ENCODE measurements around the gene CYB561. TPM values are rescaled to one million over a fixed set of nuclear protein-coding genes. Genes with fewer than 3 reads are reported as not detected.
"Not testable (repeated sequence)": the region's sequence is repeated elsewhere in the genome, so short reads cannot be mapped to it uniquely, and the experiment has no call there.

CYB561 gene
- total RNA-seq, 2 experiments from 2014 or later: 1.1 to 2.2 TPM

DNA sequence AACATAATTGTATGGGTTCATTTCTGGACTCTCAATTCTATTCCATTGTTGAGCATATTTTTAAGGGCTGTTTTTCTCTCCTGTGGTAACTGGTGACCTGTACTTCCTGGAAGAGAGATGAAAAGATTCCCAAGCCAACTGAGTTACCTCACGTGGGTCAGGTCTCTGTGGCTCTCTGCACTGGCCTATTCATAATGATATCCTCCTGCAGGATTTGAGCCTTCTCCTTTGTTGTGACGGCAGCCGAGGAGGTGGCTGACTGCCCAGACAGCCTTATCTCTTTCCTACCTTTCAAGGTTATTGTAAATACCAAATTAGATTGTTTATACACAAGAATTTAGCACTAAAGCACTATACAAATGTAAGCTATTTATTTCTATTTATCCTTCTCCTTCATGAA is 28.1 kb upstream of the CYB561 start:
- H3K27me3 Mint-ChIP-seq: peaks cover 42% of the 10 kb centered on the region
- no peak overlapping the region for H3K4me3 Mint-ChIP-seq
- no peak for DNase-seq
- no peaks in the 10 kb centered on the region for H3K9me3 Mint-ChIP-seq
- peaks cover 7% of the 10 kb centered on the region for H3K4me1 Mint-ChIP-seq
- H3K27ac Mint-ChIP-seq: no peak overlapping the region
- no peaks in the 10 kb centered on the region for H3K36me3 Mint-ChIP-seq

DNA sequence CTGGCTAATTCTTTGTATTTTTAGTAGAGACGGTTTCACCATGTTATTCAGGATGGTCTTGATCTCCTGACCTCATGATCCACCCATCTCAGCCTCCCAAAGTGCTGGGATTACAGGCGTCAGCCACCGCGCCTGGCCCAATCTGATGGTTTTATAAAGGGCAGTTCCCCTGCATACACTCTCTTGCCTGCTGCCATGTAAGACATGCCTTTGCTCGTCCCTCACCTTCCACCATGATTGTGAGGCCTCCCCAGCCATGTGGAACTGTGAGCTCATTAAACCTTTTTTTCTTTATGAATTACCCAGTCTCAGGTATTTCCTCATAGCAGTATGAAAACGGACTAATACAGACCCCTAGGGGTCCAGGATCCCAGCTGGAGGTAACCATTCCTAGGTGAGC is 22.0 kb upstream of the CYB561 start:
- not testable (repeated sequence) for DNase-seq, H3K9me3 Mint-ChIP-seq, H3K27me3 Mint-ChIP-seq, H3K27ac Mint-ChIP-seq, H3K4me1 Mint-ChIP-seq, H3K4me3 Mint-ChIP-seq, H3K36me3 Mint-ChIP-seq

DNA sequence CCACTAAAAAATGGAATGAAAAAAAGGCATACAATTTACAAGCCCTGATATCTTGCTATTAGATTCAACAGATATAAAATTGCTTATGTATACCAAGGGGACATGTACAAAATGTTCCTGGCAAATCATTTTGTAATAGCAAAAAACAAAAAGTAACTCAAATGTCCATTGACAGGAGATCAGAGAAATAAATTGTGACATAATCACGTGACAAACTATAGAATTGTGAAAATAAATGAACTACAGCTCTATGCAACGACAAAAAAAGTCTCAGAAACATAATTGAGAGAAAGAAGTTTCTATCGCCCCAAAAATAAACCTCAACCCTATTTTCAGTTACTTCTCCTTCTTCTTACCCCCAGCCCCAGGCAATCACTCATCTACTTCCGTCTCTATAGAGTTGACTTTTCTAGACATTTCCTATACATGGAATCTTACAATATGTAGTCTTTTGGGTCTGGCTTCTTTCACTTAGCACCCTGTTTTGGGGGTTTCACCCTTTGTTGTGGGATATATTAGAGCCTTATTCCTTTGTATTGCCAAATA is 18.7 kb upstream of the CYB561 start:
- H3K27me3 Mint-ChIP-seq: peaks cover 3% of the 10 kb centered on the region
- H3K4me3 Mint-ChIP-seq: no peak overlapping the region
- no peak overlapping the region for H3K27ac Mint-ChIP-seq
- H3K4me1 Mint-ChIP-seq: no peaks in the 10 kb centered on the region
- no peaks in the 10 kb centered on the region for H3K9me3 Mint-ChIP-seq
- no peak for DNase-seq
- H3K36me3 Mint-ChIP-seq: no peaks in the 10 kb centered on the region

DNA sequence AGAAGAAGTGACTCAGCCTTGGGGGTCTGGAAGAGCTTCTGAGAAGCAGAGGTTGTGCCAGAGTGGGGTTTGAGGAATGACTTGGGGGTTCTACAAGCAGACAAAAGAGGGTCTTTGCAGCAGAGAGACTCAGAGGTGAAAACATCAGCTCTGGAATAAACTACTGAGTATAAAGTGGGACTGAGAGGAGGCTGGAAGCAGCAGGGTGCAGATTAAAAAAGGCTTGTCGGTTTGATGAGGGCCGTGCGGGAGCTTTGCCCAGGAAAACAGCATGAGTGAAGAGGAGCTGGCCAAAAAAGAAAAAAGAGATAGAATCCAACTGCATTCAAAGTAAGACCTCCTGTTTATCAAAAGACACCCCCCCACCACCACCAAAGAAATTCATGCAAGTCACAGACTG is 17.7 kb upstream of the CYB561 start:
- Mint-ChIP-seq H3K4me1 (no peaks in the 10 kb centered on the region), H3K9me3 (no peaks in the 10 kb centered on the region), H3K4me3 (no peak overlapping the region), H3K36me3 (no peaks in the 10 kb centered on the region), H3K27ac (no peak overlapping the region), H3K27me3 (peaks cover 3% of the 10 kb centered on the region)
- DNase-seq: no peak

DNA sequence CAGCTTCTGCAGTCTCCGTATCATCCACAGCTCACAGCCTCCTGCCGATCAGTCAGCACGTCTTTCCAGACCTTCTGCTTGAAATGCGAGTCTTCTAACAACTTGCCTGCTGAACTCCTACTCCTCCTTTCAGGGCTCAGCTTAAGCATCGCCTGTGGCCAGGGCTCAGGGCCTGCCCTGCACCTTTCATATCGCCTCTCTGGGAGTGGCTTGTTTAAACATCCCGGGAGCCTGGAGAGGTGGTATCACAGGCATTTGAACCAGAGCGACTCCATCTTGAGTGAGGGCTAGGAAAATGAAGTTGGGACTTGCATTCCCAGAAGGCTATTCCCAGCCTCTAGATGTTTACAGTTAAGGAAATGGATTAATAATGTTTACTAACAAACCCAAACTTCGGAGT is 13.9 kb upstream of the CYB561 start:
- Mint-ChIP-seq H3K4me3 (no peak overlapping the region), H3K27ac (no peak overlapping the region), H3K9me3 (no peaks in the 10 kb centered on the region), H3K36me3 (no peaks in the 10 kb centered on the region), H3K4me1 (no peaks in the 10 kb centered on the region), H3K27me3 (peaks cover 7% of the 10 kb centered on the region)
- no peak for DNase-seq

DNA sequence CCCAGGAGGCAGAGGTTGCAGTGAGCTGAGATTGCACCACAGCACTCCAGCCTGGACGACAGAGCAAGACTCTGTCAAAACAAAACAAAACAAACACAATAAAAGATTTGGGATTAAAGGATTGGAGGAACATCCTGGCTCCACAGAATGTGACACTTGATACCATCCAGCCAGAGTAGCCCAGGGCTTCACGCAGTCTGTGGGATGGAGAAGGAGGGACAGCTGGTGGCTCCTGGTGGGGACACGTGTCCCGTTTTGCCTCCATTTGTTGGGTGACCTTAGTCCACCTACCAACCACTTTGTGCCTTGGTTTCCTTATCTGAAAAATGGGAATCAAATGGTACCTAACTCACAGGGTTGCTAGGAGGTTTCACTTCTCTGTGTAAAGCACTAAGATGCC is 12.4 kb upstream of the CYB561 start:
- H3K4me1 Mint-ChIP-seq: no peaks in the 10 kb centered on the region
- H3K27me3 Mint-ChIP-seq: peaks cover 7% of the 10 kb centered on the region
- H3K4me3 Mint-ChIP-seq: no peak overlapping the region
- DNase-seq: no peak
- H3K36me3 Mint-ChIP-seq: no peaks in the 10 kb centered on the region
- no peak overlapping the region for H3K27ac Mint-ChIP-seq
- H3K9me3 Mint-ChIP-seq: no peaks in the 10 kb centered on the region

DNA sequence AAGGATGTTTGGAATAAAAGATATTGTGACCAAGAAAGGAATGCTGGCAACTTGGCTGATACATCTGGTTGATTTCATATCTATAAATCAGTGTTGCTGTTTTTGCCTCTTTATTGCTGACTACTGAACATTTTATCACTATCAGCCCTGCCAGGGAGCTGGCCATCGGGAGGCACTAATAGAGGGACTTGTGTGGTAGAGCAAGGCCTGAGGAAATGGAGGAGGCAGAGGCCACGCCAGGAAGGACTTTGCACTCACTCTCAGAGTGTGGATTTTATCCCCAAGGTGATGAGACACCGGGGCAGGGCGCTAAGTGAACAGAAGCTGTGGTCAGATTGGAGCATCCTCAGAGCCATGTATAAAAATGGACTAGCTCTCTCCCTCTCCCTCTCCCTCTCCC is 9.3 kb upstream of the CYB561 start:
- no peak for DNase-seq

DNA sequence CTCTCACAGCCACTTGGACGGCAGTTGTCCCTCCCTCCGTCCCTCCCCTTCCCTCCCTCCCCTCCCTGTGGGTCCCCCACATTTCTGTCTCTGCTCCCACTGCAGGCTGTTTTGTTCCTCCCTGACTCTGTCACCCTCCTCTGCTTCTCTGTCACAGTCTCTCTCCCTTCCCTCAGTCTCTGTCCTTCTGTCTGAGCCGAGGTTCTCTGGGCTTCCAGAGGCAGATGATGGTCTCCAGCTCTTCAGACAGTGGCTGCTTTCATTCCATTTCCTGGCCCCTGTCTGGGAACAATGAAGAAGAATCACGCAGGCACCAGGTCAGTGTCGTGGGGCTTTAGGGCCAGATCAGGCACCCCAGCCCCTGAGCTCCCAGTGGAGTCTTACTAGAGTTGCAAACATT is 8.8 kb upstream of the CYB561 start:
- peaks cover 7% of the 10 kb centered on the region for H3K4me1 Mint-ChIP-seq
- H3K27ac Mint-ChIP-seq: no peak overlapping the region
- no peak overlapping the region for H3K4me3 Mint-ChIP-seq
- no peak for DNase-seq
- H3K9me3 Mint-ChIP-seq: no peaks in the 10 kb centered on the region
- peaks cover 4% of the 10 kb centered on the region for H3K27me3 Mint-ChIP-seq
- H3K36me3 Mint-ChIP-seq: no peaks in the 10 kb centered on the region

More for the DNA sequence above, 9.3 kb upstream of the CYB561 start:
- Mint-ChIP-seq H3K36me3 (no peaks in the 10 kb centered on the region), H3K9me3 (no peaks in the 10 kb centered on the region), H3K27me3 (peaks cover 4% of the 10 kb centered on the region), H3K27ac (no peak overlapping the region), H3K4me3 (no peak overlapping the region), H3K4me1 (peaks cover 4% of the 10 kb centered on the region)

DNA sequence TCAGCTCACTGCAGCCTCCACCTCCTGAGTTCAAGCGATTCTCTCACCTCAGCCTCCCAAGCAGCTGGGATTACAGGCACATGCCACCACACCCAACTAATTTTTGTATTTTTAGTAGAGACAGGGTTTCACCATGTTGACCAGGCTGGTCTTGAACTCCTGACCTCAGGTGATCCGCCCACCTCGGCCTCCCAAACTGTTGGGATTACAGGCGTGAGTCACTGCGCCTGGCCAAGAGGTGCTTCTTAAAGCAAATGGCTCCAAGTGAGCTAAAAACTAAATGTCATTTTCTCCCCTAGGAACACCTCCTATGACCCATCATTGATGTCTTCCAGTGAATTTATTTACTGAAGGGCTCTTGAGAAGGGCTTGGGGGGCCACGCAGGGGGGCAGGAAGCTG is 8.3 kb upstream of the CYB561 start:
- not testable (repeated sequence) for H3K9me3 Mint-ChIP-seq, H3K36me3 Mint-ChIP-seq, DNase-seq

DNA sequence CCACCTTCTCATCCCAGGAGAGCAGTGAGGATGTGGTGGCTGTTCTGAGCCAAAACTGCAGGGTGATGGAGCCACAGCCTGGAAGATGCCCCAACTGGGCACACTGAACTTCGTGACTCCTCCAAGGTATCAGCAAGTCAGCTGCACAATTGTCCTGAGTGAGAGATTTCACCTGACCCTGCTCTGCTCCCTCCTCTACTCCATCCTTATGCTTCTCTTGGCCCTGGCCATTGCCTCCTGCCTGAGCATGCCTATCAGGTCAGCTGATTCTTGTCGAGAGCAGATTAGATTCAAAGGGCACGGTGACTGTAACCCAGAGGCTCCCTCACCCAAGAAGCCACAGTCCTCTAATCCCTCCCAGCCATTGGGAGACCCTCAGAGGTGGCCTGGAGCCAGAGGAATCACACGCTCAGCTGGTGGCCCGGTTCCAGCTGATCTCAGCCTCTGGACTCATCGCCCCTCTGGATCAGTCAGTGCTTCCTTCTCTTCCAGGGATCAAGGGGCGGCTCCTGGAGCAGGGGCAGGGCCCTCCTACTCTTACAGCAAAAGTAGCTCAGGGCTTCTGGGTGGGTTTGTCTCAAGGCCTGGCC is 7.0 kb upstream of the CYB561 start:
- Mint-ChIP-seq H3K4me1 (peaks cover 10% of the 10 kb centered on the region), H3K36me3 (peaks cover 2% of the 10 kb centered on the region), H3K9me3 (no peaks in the 10 kb centered on the region), H3K27ac (no peak overlapping the region), H3K4me3 (no peak overlapping the region), H3K27me3 (peaks cover 9% of the 10 kb centered on the region)
- no peak for DNase-seq

More for the DNA sequence above, 8.3 kb upstream of the CYB561 start:
- H3K4me3 Mint-ChIP-seq, H3K27ac Mint-ChIP-seq, H3K4me1 Mint-ChIP-seq, H3K27me3 Mint-ChIP-seq: not testable (repeated sequence)

DNA sequence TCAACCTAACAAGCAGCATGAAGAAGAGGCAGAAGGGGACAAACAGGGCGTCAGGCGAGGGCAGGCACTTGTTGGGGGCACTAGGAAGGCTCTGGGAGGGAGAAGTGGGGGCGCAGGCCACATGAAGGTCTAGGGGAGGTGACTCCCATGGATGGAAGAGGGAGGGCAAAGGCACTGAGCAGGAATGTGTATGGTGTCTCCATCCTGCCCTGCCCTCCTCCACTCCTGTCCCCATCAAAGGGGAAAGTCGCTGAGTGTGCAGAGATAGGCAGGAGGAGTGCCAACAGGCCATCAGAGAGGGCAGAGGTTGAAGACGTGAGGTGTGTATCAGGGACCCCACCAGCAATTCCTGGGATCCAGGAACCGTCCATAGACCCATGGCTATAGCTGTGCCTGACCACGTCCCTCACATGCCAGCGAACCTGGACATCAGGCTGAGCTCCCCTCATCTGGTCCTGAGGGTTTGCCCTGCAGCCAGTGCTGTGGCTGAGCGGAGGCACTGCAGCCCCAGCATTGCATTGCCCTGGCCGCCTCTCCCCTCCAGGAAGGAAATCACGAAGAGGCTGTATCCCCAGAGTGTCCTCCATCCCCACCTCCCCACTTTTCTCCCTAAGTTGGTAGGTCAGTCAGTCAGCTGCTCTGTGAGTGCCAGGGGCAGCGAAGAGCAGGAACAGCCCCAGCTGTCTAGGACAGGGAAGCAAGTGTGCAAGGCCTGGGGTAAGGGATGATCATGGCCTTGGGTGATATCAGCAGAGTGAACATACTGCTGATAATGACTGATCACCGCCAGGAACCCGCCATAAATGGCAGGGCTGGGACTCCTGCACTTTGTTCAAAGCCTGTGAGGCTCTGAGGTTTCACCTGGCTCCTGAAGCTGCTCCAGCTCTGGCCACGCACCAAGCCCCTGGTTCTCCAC is 6.2 kb upstream of the CYB561 start:
- H3K36me3 Mint-ChIP-seq: peaks cover 2% of the 10 kb centered on the region
- no peak for DNase-seq
- H3K4me1 Mint-ChIP-seq: peaks cover 13% of the 10 kb centered on the region
- no peak overlapping the region for H3K27ac Mint-ChIP-seq
- H3K9me3 Mint-ChIP-seq: no peaks in the 10 kb centered on the region
- no peak overlapping the region for H3K4me3 Mint-ChIP-seq
- H3K27me3 Mint-ChIP-seq: peaks cover 5% of the 10 kb centered on the region

DNA sequence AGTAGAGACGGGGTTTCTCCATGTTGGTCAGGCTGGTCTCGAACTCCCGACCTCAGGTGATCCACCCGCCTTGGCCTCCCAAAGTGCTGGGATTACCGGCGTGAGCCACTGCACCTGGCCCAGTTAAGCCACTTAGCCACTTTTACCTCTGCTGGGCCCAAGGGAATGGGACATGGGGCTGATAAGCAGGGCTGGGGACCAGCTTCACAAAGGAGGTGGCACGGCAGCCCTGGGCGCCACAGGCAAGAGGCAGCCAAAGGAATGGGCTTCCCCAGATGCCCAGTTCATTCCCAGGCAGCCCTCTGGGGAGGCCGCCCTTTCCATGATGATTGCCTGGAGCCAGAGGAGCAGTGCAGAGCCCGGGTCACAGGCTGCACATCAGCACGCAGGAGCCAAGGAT is 5.0 kb upstream of the CYB561 start:
- peaks cover 2% of the 10 kb centered on the region for H3K36me3 Mint-ChIP-seq
- peaks cover 16% of the 10 kb centered on the region for H3K4me1 Mint-ChIP-seq
- peaks cover 5% of the 10 kb centered on the region for H3K27me3 Mint-ChIP-seq
- DNase-seq: no peak
- no peak overlapping the region for H3K27ac Mint-ChIP-seq
- no peaks in the 10 kb centered on the region for H3K9me3 Mint-ChIP-seq
- no peak overlapping the region for H3K4me3 Mint-ChIP-seq

DNA sequence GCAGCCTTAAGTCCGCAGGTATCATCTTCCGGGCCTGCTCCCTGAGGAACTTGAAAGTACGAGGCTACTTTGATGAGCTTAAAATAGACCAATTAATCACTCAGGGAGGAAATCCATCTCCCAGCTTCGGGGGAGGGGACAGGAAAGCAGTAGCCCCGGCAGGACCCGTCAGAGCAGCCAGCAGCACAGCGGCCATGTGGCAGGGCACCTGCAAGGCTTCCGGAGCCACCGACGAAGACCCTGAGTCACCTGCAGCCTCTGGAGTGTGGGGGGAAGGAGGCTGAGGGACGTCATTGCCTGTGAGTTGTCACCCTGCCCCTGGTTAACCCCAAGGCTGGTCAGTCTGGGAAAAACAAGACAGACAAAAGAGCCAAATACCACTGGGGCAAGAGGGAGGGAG is 4.4 kb upstream of the CYB561 start:
- DNase-seq: no peak
- no peak overlapping the region for H3K4me3 Mint-ChIP-seq
- no peaks in the 10 kb centered on the region for H3K9me3 Mint-ChIP-seq
- peaks cover 2% of the 10 kb centered on the region for H3K36me3 Mint-ChIP-seq
- H3K27me3 Mint-ChIP-seq: peaks cover 5% of the 10 kb centered on the region
- H3K4me1 Mint-ChIP-seq: peaks cover 17% of the 10 kb centered on the region
- no peak overlapping the region for H3K27ac Mint-ChIP-seq

DNA sequence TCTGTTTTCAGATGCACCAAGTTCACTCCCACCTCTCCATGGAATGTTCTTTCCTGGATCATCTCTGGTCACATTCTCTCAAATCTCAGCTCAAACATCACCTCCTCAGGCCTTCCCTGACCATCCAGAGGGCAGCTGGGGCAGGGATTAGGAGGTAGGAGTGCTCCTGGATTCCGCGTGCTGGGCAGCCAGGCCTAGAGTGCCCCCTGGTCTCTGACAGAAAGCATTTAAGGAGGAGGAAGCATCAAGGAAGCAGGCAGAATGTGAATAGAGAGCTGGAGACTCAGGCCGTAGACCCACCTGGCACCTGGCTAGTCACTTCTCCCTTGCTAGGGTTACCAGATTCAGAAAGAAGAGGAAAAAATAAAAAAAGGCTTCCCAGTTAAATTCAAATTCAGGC is 2.5 kb upstream of the CYB561 start:
- Mint-ChIP-seq H3K4me1 (peaks cover 18% of the 10 kb centered on the region), H3K4me3 (no peak overlapping the region), H3K27me3 (peaks cover 9% of the 10 kb centered on the region), H3K9me3 (no peaks in the 10 kb centered on the region), H3K36me3 (peaks cover 2% of the 10 kb centered on the region), H3K27ac (no peak overlapping the region)
- no peak for DNase-seq

DNA sequence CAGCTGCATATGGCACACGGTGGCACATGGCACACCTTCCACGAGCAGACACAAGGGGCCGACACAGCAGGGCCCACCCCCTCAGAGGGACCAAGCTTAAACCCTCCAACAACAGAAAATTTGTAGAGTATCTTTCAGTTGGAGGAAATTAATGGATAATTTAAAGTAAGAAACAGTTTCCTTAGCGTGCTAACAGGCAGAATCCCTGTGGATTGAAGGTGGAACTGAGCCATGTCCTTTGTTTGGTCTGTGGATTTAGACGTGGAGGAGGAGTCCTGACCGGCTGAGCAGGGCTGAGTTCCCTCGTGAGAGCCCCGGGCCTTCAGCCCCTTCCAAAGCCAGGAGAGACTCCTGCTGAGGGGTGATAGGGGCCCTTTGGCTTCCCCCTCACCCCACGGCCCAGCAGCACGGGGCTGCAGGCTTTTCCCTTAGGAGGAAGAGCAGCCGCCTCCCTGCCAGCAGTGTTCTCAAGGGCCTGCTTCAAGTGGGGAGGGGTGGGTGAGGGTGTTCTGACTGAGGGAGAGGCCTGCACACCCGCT is 1.4 kb upstream of the CYB561 start:
- no peak for DNase-seq
- Mint-ChIP-seq H3K36me3 (peaks cover 2% of the 10 kb centered on the region), H3K27ac (peak overlapping the region; percentile 79), H3K4me3 (peak overlapping the region; percentile 67), H3K4me1 (peaks cover 19% of the 10 kb centered on the region), H3K27me3 (peaks cover 9% of the 10 kb centered on the region), H3K9me3 (no peaks in the 10 kb centered on the region)

Measured in activated naive CD8-positive, alpha-beta T cell treated with anti-CD3 and anti-CD28 coated beads for 36 hours (primary cell).